HG02763 (cell line): ENCODE measurements around the gene RPUSD3.
"Not testable (repeated sequence)": the region's sequence is repeated elsewhere in the genome, so short reads cannot be mapped to it uniquely, and the experiment has no call there.

Experiments
- ATAC-seq: cut with Tn5 transposase; IDR thresholded peaks from one replicate; pipeline ENCODE4 v1.9.1; 2021; ENCODE audit warnings: mild to moderate bottlenecking, moderate library complexity; ENCODE audit not compliant: unreplicated experiment

RPUSD3 gene, protein sequence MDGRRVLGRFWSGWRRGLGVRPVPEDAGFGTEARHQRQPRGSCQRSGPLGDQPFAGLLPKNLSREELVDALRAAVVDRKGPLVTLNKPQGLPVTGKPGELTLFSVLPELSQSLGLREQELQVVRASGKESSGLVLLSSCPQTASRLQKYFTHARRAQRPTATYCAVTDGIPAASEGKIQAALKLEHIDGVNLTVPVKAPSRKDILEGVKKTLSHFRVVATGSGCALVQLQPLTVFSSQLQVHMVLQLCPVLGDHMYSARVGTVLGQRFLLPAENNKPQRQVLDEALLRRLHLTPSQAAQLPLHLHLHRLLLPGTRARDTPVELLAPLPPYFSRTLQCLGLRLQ

GRCh38 chr3:9843715-9844438 is at the start of gene RPUSD3:
TSS of gene RPUSD3 (minus strand) at chr3:9844008. CDS start at chr3:9843990, 18 bp downstream.
- peak; percentile 98 for ATAC-seq

DNA sequence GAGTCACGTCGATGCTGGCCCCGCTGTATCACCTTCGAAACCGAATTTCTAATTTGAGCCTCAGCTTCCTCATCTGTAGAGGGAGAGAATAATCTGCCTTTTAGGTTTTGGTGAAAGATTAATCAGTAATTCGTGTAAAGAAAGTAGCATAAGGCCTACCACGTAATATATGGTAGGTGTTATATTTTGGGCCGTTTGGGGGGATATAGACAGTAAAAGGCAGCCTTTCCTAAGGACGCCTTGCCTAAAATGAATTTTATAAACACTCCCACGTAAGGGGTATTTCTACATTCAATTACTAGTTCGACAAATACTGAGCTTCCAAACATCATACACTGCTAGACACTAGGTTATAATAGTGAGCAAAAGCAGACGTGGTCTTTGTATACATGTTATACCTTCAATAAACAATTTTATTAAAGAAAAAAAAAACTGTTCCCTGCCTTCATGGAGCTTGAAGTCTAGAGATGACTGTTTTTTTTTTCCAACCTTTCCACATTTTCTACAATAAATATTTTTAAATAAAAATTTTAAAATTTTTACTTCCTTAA is 47.3 kb upstream of the RPUSD3 start:
- ATAC-seq = no peak

GRCh38 chr3:9890249-9891071 is 46.7 kb upstream of the RPUSD3 start, which contains the start of gene JAGN1:
TSS of gene JAGN1 (plus strand) at chr3:9890610. CDS start at chr3:9890723, 113 bp downstream.
- ATAC-seq = peak; percentile 79

DNA sequence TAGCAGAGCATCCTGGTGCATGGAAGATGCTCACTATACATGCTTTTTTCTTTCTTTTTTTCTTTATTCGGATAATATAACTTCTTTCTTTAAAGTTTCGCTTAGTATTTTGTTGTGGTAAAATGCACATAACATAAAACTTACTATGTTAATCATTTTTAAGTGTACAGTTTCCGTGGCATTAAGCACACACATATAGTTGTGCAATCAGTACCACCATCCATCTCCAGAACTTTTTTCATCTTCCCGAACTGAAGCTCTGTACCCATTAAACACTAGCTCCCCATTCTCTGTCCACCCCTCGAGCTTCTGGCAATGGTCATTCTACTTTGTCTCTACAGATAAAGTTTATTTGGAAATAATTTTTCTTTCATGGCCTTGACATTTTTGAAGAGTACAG is 45.6 kb upstream of the RPUSD3 start:
- ATAC-seq = no peak

- no peak for ATAC-seq
These were observed 44.7 kb upstream of the RPUSD3 start for GRCh38 chr3:9888540-9888939.

GRCh38 chr3:9887480-9887879 is 43.7 kb upstream of the RPUSD3 start:
- no peak for ATAC-seq

GRCh38 chr3:9886328-9886727 is 42.5 kb upstream of the RPUSD3 start:
- ATAC-seq = no peak

- no peak for ATAC-seq
These were observed 40.9 kb upstream of the RPUSD3 start for GRCh38 chr3:9884555-9885165.

DNA sequence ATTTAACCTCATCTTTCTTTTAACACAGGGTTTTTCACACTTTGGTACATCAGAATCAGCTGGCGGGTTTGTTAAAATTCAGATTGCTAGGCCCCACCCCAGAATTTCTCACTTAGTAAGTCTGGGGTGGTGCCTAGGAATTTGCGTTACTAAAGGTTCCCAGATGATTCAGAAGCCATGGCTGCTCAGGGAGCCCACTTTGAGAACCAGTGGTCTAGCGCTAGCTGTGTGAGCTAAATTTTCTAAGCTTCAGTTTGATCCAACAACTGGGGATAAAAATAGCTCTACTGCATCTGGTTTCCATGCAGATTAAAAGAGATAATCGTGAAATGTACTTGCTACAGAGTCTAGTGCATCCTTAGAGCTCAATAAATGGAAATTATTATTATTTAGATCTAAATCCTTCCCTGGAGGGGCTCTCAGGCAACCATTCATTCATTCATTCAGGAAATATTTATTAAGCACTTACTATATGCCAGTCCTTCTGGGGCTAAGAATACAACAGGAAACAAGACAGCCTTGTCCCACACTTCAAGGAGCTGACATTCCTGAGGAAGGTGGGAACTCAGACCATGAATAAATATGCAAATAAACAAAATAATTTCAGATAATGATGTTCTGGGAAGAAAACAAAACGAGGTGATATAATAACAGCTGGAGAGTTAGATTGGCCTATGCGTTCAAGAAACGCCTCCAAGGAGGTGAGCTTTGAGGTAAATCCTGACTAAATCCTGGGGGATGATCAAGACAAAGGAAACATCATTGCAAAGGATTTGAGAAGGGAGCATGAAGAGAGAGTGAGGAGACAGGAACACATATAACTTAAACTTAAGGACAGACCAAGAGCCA is 40.1 kb upstream of the RPUSD3 start:
- ATAC-seq = no peak

GRCh38 chr3:9881441-9881840 is 37.6 kb upstream of the RPUSD3 start:
- ATAC-seq = no peak

GRCh38 chr3:9879830-9880549 is 36.2 kb upstream of the RPUSD3 start, which contains the start of gene CIDEC:
TSS of gene CIDEC (minus strand) at chr3:9880253. CDS start at chr3:9878486, 1,767 bp downstream.
- ATAC-seq = no peak

- no peak for ATAC-seq
These were observed 34.9 kb upstream of the RPUSD3 start for GRCh38 chr3:9878700-9879099.

DNA sequence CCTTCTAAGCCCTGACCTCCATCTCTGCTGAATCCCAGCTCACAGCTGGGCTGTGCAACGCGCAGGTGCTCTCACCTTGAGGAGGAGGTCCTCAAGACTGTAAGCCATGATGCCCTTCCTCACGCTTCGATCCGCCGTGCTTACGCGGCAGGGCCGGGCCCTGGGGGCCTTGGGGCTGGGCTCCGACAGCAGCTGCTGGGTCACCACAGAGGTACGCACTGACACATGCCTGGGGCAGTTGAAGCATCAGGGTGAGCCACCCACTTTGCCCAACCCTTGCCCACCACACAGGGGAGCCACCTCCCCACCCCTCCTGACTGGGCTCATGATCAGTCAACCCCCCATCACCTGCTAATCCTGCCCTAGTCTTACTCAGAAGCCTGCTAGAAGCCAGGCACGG is 33.2 kb upstream of the RPUSD3 start:
- ATAC-seq = no peak

DNA sequence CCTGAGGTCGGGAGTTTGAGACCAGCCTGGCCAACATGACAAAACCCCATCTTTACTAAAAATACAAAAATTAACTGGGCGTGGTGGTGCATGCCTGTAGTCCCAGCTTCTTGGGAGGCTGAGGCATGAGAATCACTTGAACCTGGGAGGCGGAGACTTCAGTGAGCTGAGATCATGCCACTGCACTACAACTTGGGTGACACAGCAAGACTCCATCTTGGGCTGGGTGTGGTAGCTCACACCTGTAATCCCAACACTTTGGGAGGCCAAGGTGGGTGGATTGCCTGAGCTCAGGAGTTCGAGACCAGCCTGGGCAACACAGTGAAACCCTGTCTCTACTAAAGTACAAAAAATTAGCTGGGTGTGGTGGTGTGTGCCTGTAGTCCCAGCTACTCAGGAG is 32.4 kb upstream of the RPUSD3 start:
- not testable (repeated sequence) for ATAC-seq

GRCh38 chr3:9875448-9875847 is 31.6 kb upstream of the RPUSD3 start:
- no peak for ATAC-seq

DNA sequence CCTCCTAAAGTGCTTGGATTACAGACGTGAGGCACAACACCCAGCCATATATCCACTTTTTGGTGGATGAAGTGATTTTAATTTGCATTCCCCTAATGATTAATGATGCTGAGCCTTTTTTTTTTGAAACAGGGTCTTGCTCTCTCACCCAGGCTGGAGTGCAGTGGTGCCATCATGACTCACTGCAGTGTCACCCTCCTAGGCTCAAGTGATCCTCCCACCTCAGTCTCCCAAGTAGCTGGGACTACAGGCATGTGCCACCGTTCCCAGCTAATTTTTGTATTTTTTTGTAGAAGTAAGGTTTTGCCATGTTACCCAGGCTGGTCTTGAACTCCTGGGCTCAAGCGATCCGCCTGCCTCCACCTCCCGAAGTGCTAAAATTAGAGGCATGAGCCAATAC is 28.3 kb upstream of the RPUSD3 start:
- not testable (repeated sequence) for ATAC-seq

DNA sequence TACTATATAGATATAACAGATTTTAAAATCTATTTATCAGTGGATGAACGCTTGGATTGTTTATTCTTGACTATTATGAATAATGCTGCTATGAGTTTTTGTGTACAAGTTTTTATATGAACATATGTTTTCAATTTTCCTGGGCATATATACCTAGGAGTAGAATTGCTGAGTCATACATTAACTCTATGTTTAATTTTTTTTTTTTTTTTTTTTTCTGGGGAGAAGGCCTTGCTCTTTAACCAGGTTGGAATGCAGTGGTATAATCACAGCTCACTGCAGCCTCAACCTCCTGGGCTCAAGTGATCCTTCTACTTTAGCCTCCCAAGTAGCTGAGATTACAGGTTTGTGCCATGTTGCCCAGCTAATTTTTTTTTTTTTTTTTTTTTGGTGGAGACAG is 27.2 kb upstream of the RPUSD3 start:
- ATAC-seq = no peak

DNA sequence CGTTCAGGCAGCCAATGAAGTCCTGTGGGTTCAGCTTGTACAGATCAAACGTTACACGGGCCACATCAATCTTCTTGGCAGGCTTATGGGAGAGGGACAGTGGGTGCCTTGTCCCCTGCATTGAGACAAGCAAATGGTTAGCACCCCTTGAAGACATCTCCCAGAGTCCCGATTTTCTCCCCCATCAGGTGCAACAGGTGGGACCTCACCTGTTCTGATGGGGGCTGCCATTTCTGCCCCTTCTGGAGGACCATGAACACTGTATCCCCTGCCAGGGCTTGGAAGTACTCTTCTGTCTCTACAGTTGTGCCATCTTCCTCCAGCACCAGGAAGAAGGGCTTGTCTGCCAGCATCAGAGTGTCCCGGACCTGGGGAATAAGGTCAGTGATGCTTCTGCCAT is 26.1 kb upstream of the RPUSD3 start:
- ATAC-seq = no peak

DNA sequence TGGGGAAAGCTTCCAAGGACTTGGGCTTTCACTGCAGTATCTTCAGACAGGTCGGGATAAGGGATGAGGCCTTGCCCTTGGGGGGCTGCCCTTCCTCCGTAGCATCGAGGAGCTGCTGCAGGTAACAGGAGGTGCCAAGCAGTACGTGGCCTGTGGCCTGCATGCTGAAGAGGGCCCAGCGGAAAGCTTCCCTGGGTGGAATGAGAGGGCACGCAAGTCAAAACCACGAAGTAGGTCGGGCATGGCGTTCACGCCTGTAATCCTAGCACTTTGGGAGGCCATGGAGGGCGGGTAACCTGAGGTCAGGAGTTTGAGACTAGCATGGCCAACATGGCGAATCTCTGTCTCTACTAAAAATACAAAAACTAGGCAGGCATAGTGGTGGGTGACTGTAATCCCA is 23.3 kb upstream of the RPUSD3 start:
- no peak for ATAC-seq
